SK-N-SH (cell line): Measurements from ENCODE around the gene THOC6.

Source experiments
- CTCF ChIP-seq: fragments of 200-600 bp; sonication (generic); IDR thresholded peaks from 2 replicates; pipeline ENCODE4 v1.6.1; 2017; ENCODE audit warnings: antibody characterized with exemption, mild to moderate bottlenecking, moderate library complexity
- FOSL2 ChIP-seq: IDR thresholded peaks from 2 replicates; pipeline ENCODE4 v1.4.0; 2012; ENCODE audit warnings: low read depth, mild to moderate bottlenecking, moderate library complexity, borderline replicate concordance
- JUND ChIP-seq: IDR thresholded peaks from 2 replicates; pipeline ENCODE4 v1.4.0; 2012
- NFIC ChIP-seq: IDR thresholded peaks from 2 replicates; pipeline ENCODE4 v1.4.0; 2012; ENCODE audit warnings: borderline replicate concordance
- POLR2AphosphoS5 ChIP-seq: IDR thresholded peaks from 2 replicates; pipeline ENCODE4 v1.6.1; 2012; ENCODE audit warnings: low read depth, low read length
- TF ChIP-seq, protein P1 (sequence below): IDR thresholded peaks from 2 replicates; pipeline ENCODE4 v1.6.1; 2012; ENCODE audit warnings: mild to moderate bottlenecking, low read depth, low read length, moderate library complexity

DNA sequence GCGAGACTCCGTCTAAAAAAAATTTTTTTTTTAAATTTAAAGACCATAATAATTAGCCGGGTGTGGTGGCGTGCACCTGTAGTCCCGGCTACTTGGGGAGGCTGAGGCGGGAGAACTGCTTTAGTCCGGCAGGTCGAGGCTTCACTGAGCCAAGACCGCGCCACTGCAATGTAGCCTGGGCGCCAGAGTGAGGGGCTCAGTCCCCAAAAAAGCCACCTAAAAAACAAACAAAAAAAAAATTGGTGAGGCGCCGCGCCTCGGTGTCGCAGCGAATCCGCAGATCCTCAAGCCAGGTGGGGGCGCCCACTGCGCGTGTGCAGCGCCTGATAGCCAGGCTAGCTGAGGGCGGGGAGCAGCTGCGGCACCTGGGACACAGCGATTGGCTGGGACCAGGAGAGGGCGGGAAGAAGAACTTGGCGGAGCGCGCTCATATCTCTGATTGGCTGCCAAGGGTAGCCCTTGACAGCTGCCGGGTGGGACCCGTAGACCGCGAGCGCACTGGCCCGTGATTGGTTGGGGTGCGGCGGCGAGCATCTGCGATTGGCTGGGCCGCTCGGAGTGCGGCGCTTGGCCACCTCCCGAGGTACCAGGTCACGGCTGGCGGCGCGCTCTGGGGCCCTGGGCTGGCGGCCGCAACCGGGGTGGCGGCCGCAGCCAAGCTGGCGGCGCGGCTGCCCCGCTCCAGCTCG is 20.1 kb upstream of the THOC6 start:
- TF ChIP-seq, protein P1, sequence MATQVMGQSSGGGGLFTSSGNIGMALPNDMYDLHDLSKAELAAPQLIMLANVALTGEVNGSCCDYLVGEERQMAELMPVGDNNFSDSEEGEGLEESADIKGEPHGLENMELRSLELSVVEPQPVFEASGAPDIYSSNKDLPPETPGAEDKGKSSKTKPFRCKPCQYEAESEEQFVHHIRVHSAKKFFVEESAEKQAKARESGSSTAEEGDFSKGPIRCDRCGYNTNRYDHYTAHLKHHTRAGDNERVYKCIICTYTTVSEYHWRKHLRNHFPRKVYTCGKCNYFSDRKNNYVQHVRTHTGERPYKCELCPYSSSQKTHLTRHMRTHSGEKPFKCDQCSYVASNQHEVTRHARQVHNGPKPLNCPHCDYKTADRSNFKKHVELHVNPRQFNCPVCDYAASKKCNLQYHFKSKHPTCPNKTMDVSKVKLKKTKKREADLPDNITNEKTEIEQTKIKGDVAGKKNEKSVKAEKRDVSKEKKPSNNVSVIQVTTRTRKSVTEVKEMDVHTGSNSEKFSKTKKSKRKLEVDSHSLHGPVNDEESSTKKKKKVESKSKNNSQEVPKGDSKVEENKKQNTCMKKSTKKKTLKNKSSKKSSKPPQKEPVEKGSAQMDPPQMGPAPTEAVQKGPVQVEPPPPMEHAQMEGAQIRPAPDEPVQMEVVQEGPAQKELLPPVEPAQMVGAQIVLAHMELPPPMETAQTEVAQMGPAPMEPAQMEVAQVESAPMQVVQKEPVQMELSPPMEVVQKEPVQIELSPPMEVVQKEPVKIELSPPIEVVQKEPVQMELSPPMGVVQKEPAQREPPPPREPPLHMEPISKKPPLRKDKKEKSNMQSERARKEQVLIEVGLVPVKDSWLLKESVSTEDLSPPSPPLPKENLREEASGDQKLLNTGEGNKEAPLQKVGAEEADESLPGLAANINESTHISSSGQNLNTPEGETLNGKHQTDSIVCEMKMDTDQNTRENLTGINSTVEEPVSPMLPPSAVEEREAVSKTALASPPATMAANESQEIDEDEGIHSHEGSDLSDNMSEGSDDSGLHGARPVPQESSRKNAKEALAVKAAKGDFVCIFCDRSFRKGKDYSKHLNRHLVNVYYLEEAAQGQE = no peak
- no peak for TF ChIP-seq FOSL2
- no peak for TF ChIP-seq NFIC
- TF ChIP-seq CTCF = peak; percentile 51
- no peak for TF ChIP-seq JUND
- TF ChIP-seq POLR2AphosphoS5 = no peak
